ENCODE measurements around the gene KIR2DL1.

- TF ChIP-seq POLR2A (conservative IDR thresholded peaks at IDR 0.05), result no peak
- TF ChIP-seq MAZ (CRISPR knock-in tag; conservative IDR thresholded peaks at IDR 0.05 in 1 of 2, IDR thresholded peaks at IDR 0.05 in 1 of 2), result no peak
- no peak for TF ChIP-seq RBM34 (IDR thresholded peaks at IDR 0.05; ENCODE audit: borderline replicate concordance, insufficient read depth, low read length)
These were observed 40.0 kb upstream of the KIR2DL1 start for GRCh38 chr19:54729416-54730188.

Measured in K562 (cell line).